ENCODE data around the gene PTPRR. TPM values are rescaled to one million over a fixed set of nuclear protein-coding genes. Genes with fewer than 3 reads are reported as not detected.

The PTPRR gene
- total RNA-seq, 2 donors from 2014 or later = 0.33 to 0.78 TPM

DNA sequence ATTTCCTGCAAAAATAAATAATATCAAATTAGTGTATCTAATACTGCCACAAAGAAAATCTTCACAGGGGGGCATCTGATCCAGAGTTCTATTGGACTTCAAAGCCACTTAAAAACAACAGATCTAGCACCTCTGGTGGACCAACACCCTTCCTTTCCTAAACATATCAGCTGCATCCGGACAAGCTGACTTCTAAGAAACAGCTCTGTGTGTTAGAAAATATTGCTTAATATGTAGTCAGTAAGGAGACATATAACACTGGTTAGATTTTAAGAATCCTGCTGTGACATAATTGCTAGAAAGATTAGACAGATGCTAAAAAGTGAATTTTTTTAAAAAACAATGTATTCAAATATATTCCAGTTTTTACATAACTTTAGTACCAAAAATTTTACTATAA is 222.2 kb downstream of the PTPRR start:
- Histone ChIP-seq H3K36me3 (replicated peaks in 1 of 2; ENCODE audit: insufficient read depth in 1 of 2, low read depth in 2 of 2) (no peaks in the 10 kb centered on the region), H3K4me1 (no peaks in the 10 kb centered on the region), H3K4me3 (no peak overlapping the region), H3K27ac (no peak overlapping the region), H3K9me3 (no peaks in the 10 kb centered on the region), H3K27me3 (no peaks in the 10 kb centered on the region)
- WGBS, 2 donors = 73 to 77% methylated on average over 1 of the region's 1 CpG
- intact Hi-C loops (cut with DNase I) = no loop called here
- DNase-seq (no peak), ATAC-seq (no peak)
- TF ChIP-seq, protein P1, sequence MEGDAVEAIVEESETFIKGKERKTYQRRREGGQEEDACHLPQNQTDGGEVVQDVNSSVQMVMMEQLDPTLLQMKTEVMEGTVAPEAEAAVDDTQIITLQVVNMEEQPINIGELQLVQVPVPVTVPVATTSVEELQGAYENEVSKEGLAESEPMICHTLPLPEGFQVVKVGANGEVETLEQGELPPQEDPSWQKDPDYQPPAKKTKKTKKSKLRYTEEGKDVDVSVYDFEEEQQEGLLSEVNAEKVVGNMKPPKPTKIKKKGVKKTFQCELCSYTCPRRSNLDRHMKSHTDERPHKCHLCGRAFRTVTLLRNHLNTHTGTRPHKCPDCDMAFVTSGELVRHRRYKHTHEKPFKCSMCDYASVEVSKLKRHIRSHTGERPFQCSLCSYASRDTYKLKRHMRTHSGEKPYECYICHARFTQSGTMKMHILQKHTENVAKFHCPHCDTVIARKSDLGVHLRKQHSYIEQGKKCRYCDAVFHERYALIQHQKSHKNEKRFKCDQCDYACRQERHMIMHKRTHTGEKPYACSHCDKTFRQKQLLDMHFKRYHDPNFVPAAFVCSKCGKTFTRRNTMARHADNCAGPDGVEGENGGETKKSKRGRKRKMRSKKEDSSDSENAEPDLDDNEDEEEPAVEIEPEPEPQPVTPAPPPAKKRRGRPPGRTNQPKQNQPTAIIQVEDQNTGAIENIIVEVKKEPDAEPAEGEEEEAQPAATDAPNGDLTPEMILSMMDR (IDR thresholded peaks at IDR 0.05) = no peak
- TF ChIP-seq POLR2A (IDR thresholded peaks at IDR 0.05) = no peak

- no peak for TF ChIP-seq POLR2A (IDR thresholded peaks at IDR 0.05)
- TF ChIP-seq, protein P1 (IDR thresholded peaks at IDR 0.05) = no peak
- no peaks in the 10 kb centered on the region for H3K9me3 ChIP-seq
- no peaks in the 10 kb centered on the region for H3K27me3 ChIP-seq
- no peaks in the 10 kb centered on the region for H3K36me3 ChIP-seq (replicated peaks in 1 of 2; ENCODE audit: insufficient read depth in 1 of 2, low read depth in 2 of 2)
- no peaks in the 10 kb centered on the region for H3K4me1 ChIP-seq
- H3K27ac ChIP-seq = no peak overlapping the region
- 48 to 59% methylated on average over 3 of the region's 3 CpGs for WGBS, 2 donors
- DNase-seq = no peak
- intact Hi-C loops (cut with DNase I) = no loop called here
- no peak overlapping the region for H3K4me3 ChIP-seq
- no peak for ATAC-seq
Observed at GRCh38 chr12:70695361-70696023, 225.0 kb downstream of the PTPRR start.

DNA sequence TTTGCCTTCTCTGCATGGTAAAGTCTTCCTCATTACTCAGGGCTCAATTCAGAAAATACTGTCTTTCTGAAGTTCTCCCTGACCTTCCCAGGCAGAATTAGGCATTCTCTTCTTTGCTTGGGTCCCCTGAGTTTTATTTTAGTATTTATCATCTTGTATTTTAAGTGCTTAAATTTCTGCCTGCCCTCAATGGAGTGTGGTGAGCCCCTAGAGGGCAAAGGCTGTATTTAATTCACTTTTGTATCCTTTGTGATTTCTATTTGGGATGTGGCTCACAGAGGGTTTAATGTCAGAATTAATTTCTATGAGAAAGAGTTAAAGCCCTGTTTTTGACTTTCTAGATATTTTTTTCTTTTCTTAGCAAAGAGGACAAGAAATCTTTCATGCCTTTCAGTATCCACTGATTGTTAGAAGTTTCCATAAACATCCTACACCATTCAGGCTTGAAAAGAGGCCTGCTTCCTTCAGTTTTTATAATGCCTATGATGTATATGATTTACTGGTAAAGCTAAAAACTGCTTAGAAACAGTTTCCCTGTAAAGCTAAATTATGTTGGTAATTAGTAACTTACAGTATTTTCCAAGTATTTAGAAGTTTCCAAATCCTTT is 227.8 kb downstream of the PTPRR start:
- Histone ChIP-seq H3K27ac (no peak overlapping the region), H3K27me3 (no peaks in the 10 kb centered on the region), H3K9me3 (no peaks in the 10 kb centered on the region), H3K36me3 (replicated peaks in 1 of 2; ENCODE audit: insufficient read depth in 1 of 2, low read depth in 2 of 2) (no peaks in the 10 kb centered on the region), H3K4me3 (no peak overlapping the region), H3K4me1 (no peaks in the 10 kb centered on the region)
- DNase-seq (no peak), ATAC-seq (no peak)
- no peak for TF ChIP-seq POLR2A (IDR thresholded peaks at IDR 0.05)
- TF ChIP-seq, protein P1 (IDR thresholded peaks at IDR 0.05) = peak in 6 of 7 experiments; percentile 15 to 24 (median 21)
- intact Hi-C loops (cut with DNase I) = no loop called here

DNA sequence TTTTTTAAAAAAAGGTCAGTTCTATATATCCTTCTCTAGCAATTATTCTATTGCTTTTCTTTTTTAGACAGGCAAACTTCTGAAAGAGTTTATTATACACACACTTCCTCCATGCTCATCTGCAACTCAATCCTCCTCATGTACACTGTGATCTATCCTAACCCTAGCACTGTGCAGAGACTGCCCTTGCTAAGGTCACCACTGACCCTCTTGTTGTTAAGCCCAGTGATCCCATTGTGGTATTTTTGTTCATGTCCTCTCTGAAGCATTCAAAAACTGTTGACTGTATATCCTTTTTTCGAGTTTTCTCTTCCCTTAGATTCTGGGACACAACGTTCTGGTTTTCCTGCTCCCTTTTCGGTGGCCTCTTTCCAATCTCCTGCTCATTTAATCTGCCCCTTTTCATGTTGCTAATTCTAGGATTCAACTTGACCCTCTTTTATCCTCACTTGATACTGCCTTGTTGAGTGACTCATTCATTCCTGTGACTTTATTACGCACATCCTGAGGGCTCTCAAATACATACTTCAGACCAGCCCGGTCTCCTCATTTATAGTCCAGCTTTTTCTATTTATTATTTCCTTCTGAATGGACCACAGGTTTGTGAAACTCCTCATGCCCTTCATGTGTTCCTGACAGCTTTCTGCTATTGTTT is 229.4 kb downstream of the PTPRR start:
- Histone ChIP-seq H3K9me3 (no peaks in the 10 kb centered on the region), H3K36me3 (replicated peaks in 1 of 2; ENCODE audit: insufficient read depth in 1 of 2, low read depth in 2 of 2) (no peaks in the 10 kb centered on the region), H3K27ac (no peak overlapping the region), H3K27me3 (no peaks in the 10 kb centered on the region), H3K4me3 (no peak overlapping the region), H3K4me1 (no peaks in the 10 kb centered on the region)
- 76 to 78% methylated on average over 5 of the region's 5 CpGs for WGBS, 2 donors
- intact Hi-C loops (cut with DNase I) = no loop called here
- TF ChIP-seq, protein P1 (IDR thresholded peaks at IDR 0.05) = no peak
- TF ChIP-seq POLR2A (IDR thresholded peaks at IDR 0.05) = no peak
- DNase-seq (no peak), ATAC-seq (peak; percentile 48)

Measured in body of pancreas (tissue), 4 donors.